C4-2B (cell line): ENCODE data around the gene EMILIN3.

Source experiments
- H3K27ac ChIP-seq: fragments of 450-650 bp; 2 replicates; pipeline ENCODE4 v1.5.1; 2017
- CTCF ChIP-seq: fragments of 450-650 bp; conservative IDR thresholded peaks from 2 replicates; pipeline ENCODE4 v1.5.1; 2017; ENCODE audit warnings: mild to moderate bottlenecking
- ZFX ChIP-seq: fragments of 450-650 bp; IDR thresholded peaks from 2 replicates; pipeline ENCODE4 v1.6.1; 2017

The EMILIN3 gene

GRCh38 chr20:41391587-41392001 lies 25.0 kb upstream of the EMILIN3 start:
- no peak overlapping the region for H3K27ac ChIP-seq

GRCh38 chr20:41390889-41391288 lies 24.3 kb upstream of the EMILIN3 start:
- no peak overlapping the region for H3K27ac ChIP-seq
- TF ChIP-seq CTCF: no peak
- no peak for TF ChIP-seq ZFX

More at GRCh38 chr20:41391587-41392001, 25.0 kb upstream of the EMILIN3 start:
- no peak for TF ChIP-seq ZFX
- no peak for TF ChIP-seq CTCF

- TF ChIP-seq CTCF (no peak), ZFX (no peak)
- H3K27ac ChIP-seq: no peak overlapping the region
Observed at GRCh38 chr20:41387444-41387851, 20.8 kb upstream of the EMILIN3 start.

GRCh38 chr20:41386502-41387427 lies 20.1 kb upstream of the EMILIN3 start:
- no peak overlapping the region for H3K27ac ChIP-seq
- TF ChIP-seq ZFX (no peak), CTCF (no peak)

- H3K27ac ChIP-seq: no peak overlapping the region
- TF ChIP-seq ZFX: no peak
- no peak for TF ChIP-seq CTCF
Observed at GRCh38 chr20:41382791-41383305, 16.2 kb upstream of the EMILIN3 start.

GRCh38 chr20:41380551-41381193 lies 14.1 kb upstream of the EMILIN3 start:
- H3K27ac ChIP-seq: no peak overlapping the region
- no peak for TF ChIP-seq ZFX
- no peak for TF ChIP-seq CTCF

- no peak overlapping the region for H3K27ac ChIP-seq
- TF ChIP-seq CTCF (no peak), ZFX (no peak)
Observed at GRCh38 chr20:41379551-41379950, 12.9 kb upstream of the EMILIN3 start.
